GM11168 (cell line): ENCODE results near the gene ZMYND15.

ENCODE experiments used
- in situ Hi-C: fragments of 300-500 bp; cut with MboI; formaldehyde crosslinking; loops from one replicate; pipeline ENCODE4 v1.12.0; 2022; ENCODE audit warnings: low sequenced_read_pairs; ENCODE audit not compliant: unreplicated experiment

ZMYND15 gene

GRCh38 chr17:4780325-4780955, 40.8 kb downstream of the ZMYND15 start:
- in situ Hi-C loops: no loop called here

DNA sequence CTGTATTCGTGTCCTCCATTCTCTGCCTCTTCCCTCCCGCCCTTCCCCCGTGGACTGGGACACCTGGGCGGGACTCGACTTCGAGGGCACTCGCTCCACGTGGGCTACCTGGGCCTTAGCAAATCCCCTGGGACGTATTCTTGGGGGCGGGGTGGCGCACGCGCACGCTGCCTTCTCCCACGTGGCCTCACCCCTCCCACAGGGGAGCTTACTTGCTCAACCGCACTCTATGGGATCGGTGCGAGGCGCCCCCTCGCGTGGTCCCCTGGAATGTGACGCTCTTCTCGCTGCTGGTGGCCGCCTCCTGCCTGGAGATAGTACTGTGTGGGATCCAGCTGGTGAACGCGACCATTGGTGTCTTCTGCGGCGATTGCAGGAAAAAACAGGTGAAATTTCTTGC, 43.0 kb downstream of the ZMYND15 start:
- in situ Hi-C loops: no loop called here

DNA sequence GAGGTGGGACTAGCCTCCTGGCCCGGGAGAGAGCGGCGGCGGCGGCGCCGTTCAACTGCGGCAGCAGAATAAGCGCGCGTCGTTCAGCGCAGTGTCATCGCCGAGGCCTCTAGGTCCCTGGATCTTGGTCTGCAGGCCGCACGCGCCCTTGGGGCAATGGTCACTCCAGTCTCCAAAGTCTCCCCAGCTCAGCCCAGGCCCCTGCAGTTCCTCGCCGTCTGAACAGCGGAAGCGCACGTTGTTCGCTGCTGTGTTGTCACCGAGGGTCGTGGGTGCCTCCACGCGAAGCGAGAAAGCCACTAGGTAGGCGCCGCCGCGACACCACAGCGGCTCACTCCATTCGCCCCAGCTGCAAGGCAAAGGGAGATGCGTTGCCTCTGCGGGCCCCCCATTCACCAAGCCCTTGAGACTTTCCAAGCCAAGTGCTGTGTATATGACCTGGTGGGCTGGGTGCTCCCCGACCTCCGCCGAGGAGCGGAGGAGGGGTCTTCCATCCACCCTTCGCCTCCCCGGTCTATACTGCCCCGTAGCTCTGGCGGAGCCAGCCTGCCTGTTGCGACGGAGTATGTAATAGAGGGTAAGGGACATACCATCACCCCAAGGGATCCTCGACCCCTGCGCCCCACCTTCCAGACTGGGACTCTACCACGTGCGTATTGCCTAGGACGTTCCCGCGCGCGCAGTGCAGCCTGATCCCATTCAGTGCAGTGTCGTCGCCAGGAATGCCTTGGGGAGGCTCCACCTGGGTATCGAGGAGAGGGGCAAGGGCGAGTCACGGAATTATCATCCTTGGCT, 45.9 kb downstream of the ZMYND15 start:
- in situ Hi-C loops: no loop called here

DNA sequence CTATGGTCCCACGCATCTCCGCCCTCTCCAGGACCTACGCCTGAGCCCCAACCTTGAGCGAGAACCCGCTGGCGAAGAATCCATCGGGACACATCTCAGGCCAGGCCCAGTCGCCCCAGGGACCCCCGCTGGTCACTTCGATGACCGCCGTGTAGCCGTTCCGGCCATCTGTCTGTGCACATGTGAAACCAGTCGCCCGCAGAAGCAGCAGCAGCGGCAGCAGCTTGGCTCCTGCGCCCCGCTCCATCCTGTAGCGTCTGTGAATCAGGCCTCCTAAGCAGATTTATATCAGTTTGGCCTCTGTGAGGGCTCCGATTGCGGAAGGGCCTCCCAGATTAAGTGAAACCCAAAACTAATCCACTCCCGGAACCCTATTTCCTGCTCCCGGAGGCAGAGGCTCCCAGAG, 46.5 kb downstream of the ZMYND15 start, which contains the start of gene VMO1:
Gene VMO1 (minus strand): TSS at position 259 of the 406 bp plus-strand sequence. CDS start 12 bp downstream, at position 247.
- in situ Hi-C loops: no loop called here

DNA sequence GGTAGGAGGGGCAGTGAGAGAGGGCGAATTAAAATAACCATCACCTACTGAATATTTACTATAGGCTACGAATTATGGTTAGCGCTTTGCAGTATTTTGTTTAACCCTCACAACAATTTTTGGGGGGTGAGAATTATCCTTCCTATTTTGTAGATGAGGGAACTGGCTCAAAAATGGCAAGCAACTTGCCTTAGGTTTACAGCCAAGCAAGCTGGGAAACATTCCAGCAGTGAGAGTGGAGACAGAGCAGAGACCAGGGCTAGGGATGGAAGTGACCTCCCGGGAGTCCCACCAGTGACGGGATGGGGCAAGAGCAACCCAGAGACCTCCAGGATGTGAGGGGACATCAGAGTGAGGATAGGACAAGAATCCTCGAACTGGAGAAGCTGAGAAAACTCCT, 46.9 kb downstream of the ZMYND15 start:
- in situ Hi-C loops: no loop called here

DNA sequence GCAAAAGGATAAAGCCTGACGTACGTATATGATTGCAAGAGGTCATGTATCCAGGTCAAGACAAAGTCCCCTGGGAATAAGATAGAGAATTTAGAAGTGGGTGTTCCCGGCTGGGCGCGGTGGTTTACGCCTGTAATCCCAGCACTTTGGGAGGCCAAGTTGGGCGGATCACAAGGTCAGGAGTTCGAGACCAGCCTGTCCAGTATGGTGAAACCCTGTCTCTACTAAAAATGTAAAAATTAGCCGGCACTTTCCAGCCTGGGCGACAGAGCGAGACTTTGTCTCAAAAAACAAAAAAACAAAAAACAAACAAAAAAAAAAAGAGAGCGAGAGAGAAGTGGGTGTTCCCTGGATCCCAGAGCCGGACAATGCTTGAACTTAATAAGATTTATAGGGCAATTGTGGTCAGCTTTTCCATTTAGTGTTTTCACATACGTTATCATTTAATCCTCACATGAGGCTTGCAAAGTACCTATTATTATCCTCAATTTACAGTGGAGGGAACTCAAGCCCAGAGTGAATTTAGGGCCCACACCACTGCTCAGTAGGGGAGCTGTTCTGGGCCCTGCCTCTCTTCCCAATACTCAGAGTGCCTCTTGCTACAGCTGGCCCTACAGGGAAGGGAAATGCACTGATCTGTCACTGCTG, 48.6 kb downstream of the ZMYND15 start:
- in situ Hi-C loops: no loop called here

DNA sequence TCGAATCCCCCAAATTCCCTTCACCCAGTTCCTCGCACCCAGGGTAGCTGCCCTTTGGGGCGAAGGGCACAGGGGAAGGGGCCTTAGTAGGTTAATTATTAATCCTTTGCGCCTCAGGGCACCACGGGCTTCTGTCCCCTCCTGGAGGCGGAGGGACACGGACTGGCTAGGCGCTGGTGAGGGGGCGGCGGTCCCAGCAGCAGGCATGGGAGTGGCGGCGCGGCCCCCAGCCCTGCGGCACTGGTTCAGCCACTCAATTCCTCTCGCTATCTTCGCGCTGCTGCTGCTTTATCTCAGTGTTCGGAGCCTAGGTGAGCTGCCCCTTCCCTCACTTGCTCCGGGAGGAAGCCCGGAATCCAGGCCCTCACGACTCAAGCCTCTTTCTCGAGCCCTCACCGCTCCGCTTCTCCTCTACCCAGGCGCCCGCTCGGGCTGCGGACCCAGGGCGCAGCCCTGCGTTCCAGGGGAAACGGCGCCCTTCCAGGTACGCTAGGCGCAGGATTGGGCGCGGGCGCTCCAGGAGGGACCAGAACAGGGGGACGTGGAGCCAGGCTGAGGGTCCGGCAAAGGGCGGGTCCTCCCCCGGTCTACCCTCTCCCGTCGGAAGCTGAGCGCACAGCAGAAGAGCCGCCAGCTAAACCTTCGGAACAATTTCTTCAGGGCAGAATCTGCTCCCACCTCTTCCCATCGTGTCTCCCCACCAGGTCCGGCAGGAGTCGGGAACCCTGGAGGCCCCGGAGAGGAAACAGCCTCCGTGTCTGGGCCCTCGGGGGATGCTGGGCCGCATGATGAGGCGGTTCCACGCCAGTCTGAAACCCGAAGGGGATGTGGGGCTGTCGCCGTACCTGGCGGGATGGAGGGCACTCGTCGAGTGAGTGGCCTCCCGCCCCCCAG, 49.4 kb downstream of the ZMYND15 start, which contains the start of gene GLTPD2:
Gene GLTPD2 (plus strand): TSS at position 158 of the 894 bp plus-strand sequence. CDS start 48 bp downstream, at position 206.
- in situ Hi-C loops: no loop called here

- in situ Hi-C loops: no loop called here
These were observed 50.0 kb downstream of the ZMYND15 start for GRCh38 chr17:4789701-4789950.

GRCh38 chr17:4789951-4790704, 50.5 kb downstream of the ZMYND15 start:
- in situ Hi-C loops: no loop called here

DNA sequence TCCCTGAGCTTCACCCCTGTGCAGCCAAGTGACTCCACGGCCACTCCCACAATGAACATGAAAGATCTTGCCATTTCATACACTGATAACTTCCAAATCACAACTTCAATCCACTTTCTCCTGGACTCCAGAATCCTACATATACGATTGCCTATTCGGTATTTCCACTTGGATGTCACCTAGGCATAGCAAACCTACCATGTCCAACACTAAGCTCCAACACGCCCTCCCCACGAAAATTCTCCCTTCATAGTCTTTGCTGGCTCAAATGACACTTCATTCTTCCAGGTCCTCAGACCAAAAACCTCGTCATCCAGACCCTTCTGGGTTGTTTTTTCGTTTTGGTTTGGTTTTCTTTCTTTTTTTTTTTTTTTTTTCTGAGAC, 51.1 kb downstream of the ZMYND15 start:
- in situ Hi-C loops: no loop called here

DNA sequence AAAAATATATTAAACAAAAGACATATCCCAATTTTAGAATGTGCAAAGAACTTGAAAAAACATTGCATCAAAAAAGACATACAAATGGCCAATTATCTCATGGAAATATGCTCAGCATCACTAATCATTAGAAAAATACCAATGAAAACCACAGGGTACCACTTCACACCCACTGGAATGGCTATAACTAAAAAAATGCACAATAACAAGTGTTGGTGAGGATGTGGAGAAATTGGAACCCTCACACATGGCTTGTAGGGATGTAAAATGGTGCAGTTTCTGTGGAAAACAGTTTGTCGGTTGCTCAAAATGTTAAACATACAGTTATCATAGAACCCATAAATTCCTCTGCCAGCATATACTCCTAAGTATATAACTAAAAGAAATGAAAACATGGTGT, 55.5 kb downstream of the ZMYND15 start:
- in situ Hi-C loops: no loop called here
